H1 (cell line): ENCODE data around the gene EEF2. TPM values are rescaled to one million over a fixed set of nuclear protein-coding genes. Genes with fewer than 3 reads are reported as not detected.

Experiments
- CTCF ChIA-PET: fragments of 300-600 bp; sonication (Branson Sonifier 250); formaldehyde crosslinking; loops from one replicate; lab custom pipeline; 2021; ENCODE audit not compliant: partially characterized antibody; lab: Charles Lee
- POLR2A ChIA-PET: fragments of 300-600 bp; sonication (Branson Sonifier 250); formaldehyde crosslinking; loops from one replicate; lab custom pipeline; 2021; ENCODE audit warnings: inconsistent platforms; ENCODE audit not compliant: partially characterized antibody; lab: Charles Lee
- DNase-seq, 2 experiments: peaks; one replicate each; pipeline versions ENCODE4 v3.0.0 to v3.0.0-alpha.2; 2010 to 2022; ENCODE audit warnings: low spot score in 2 of 2, low read depth in 1 of 2, mixed read lengths in 1 of 2
- FAIRE-seq: peaks from 2 replicates; lab custom pipeline; 2011; peaks lifted over from hg19 to GRCh38; lab: Jason Lieb, UNC
- H2AFZ ChIP-seq: 2 replicates; pipeline ENCODE4 v1.8.1; 2012; ENCODE audit warnings: low read length, inconsistent platforms
- H2AK5ac ChIP-seq: 2 replicates; pipeline ENCODE4 v1.6.1; 2013; ENCODE audit warnings: low read depth, low read length
- H2BK120ac ChIP-seq: replicated peaks from 2 replicates; pipeline ENCODE3; 2013; ENCODE audit warnings: low read depth, low read length, inconsistent platforms
- H2BK12ac ChIP-seq: 2 replicates; pipeline ENCODE4 v1.6.1; 2013; ENCODE audit warnings: low read depth, low read length
- H2BK15ac ChIP-seq: 2 replicates; pipeline ENCODE4 v1.6.1; 2013; ENCODE audit warnings: low read length
- H2BK20ac ChIP-seq: 2 replicates; pipeline ENCODE4 v1.6.1; 2013; ENCODE audit warnings: low read length
- H2BK5ac ChIP-seq: 2 replicates; pipeline ENCODE4 v1.6.1; 2013; ENCODE audit warnings: low read depth, low read length
- H3K14ac ChIP-seq: 2 replicates; pipeline ENCODE4 v1.6.1; 2013; ENCODE audit warnings: inconsistent platforms; ENCODE audit not compliant: insufficient read length
- H3K18ac ChIP-seq: 2 replicates; pipeline ENCODE4 v1.6.1; 2013; ENCODE audit warnings: low read length; ENCODE audit errors: extremely low read depth
- H3K23ac ChIP-seq: 2 replicates; pipeline ENCODE4 v1.6.1; 2013; ENCODE audit warnings: inconsistent platforms; ENCODE audit not compliant: insufficient read length
- H3K23me2 ChIP-seq: 2 replicates; pipeline ENCODE4 v1.6.1; 2013; ENCODE audit warnings: low read depth, low read length
- H3K27ac ChIP-seq: 2 replicates; pipeline ENCODE4 v1.6.1; 2011; ENCODE audit warnings: low read depth, low read length, inconsistent platforms
- H3K27me3 ChIP-seq, 4 experiments: replicated peaks in 1 of 4; 1 replicate in 1 of 4; 2 replicates in 3 of 4; pipeline versions ENCODE4 v1.6.1 to v1.8.1; 2011 to 2013; ENCODE audit warnings: low read length in 3 of 4, mild to moderate bottlenecking in 3 of 4, inconsistent platforms in 2 of 4, mixed read lengths in 2 of 4, moderate library complexity in 1 of 4; ENCODE audit not compliant: control insufficient read depth in 3 of 4, insufficient read depth in 3 of 4; ENCODE audit errors: extremely low read depth in 1 of 4
- H3K36me3 ChIP-seq, 4 experiments: 2 replicates each; pipeline versions ENCODE4 v1.6.1 to v1.8.1; 2011 to 2013; ENCODE audit warnings: mild to moderate bottlenecking in 4 of 4, low read length in 3 of 4, moderate library complexity in 2 of 4, control low read depth in 1 of 4, inconsistent platforms in 1 of 4; ENCODE audit not compliant: insufficient read depth in 4 of 4, control insufficient read depth in 2 of 4
- H3K4ac ChIP-seq: replicated peaks from 2 replicates; pipeline ENCODE3; 2013; ENCODE audit warnings: low read length, low read depth, mixed read lengths, inconsistent platforms; ENCODE audit not compliant: insufficient read length
- H3K4me1 ChIP-seq, 4 experiments: replicated peaks in 1 of 4; 1 replicate in 1 of 4; 2 replicates in 3 of 4; pipeline versions ENCODE4 v1.6.1 to v1.8.1; 2011 to 2013; ENCODE audit warnings: low read length in 3 of 4, inconsistent platforms in 2 of 4, mixed read lengths in 1 of 4; ENCODE audit not compliant: insufficient read depth in 4 of 4, control insufficient read depth in 3 of 4
- H3K4me2 ChIP-seq, 2 experiments: 2 replicates each; pipeline versions ENCODE4 v1.6.1 to v1.8.1; 2011 to 2013; ENCODE audit warnings: low read depth in 2 of 2, low read length in 2 of 2, control low read depth in 1 of 2, inconsistent platforms in 1 of 2, mild to moderate bottlenecking in 1 of 2; ENCODE audit not compliant: insufficient read depth in 1 of 2
- H3K4me3 ChIP-seq, 4 experiments: fragments of 200-600, 300-600 bp in 1 of 4; sonication (generic), shearing (Covaris generic), sonication (Bioruptor Twin) in 1 of 4; 2 replicates each; pipeline versions ENCODE4 v1.5.1 to v1.8.1; 2011 to 2016; ENCODE audit warnings: low read length in 4 of 4, low read depth in 3 of 4, control low read depth in 2 of 4, inconsistent platforms in 2 of 4, mild to moderate bottlenecking in 2 of 4, mixed read lengths in 1 of 4, moderate library complexity in 1 of 4; ENCODE audit not compliant: insufficient read depth in 2 of 4; ENCODE audit errors: extremely low read depth in 1 of 4
- H3K56ac ChIP-seq: replicated peaks from 2 replicates; pipeline ENCODE3; 2013; ENCODE audit warnings: low read depth, mild to moderate bottlenecking, mixed read lengths, low read length, inconsistent platforms; ENCODE audit not compliant: insufficient read length
- H3K79me1 ChIP-seq: 2 replicates; pipeline ENCODE4 v1.6.1; 2013; ENCODE audit warnings: low read depth, low read length, control low read depth
- H3K79me2 ChIP-seq, 2 experiments: 2 replicates each; pipeline versions ENCODE4 v1.6.1 to v1.8.1; 2012 to 2013; ENCODE audit warnings: low read length in 2 of 2, mild to moderate bottlenecking in 2 of 2, inconsistent platforms in 1 of 2; ENCODE audit not compliant: insufficient read depth in 2 of 2, control insufficient read depth in 1 of 2
- H3K9ac ChIP-seq, 4 experiments: replicated peaks in 1 of 4; 1 replicate in 1 of 4; 2 replicates in 3 of 4; pipeline versions ENCODE4 v1.6.1 to v1.8.1; 2011 to 2013; ENCODE audit warnings: low read depth in 3 of 4, low read length in 3 of 4, control low read depth in 2 of 4, mild to moderate bottlenecking in 2 of 4, moderate library complexity in 2 of 4, inconsistent platforms in 1 of 4; ENCODE audit errors: extremely low read depth in 1 of 4
- H3K9me3 ChIP-seq, 2 experiments: 2 replicates each; pipeline versions ENCODE4 v1.6.1 to v1.8.1; 2012 to 2013; ENCODE audit warnings: mild to moderate bottlenecking in 2 of 2, moderate library complexity in 2 of 2, control low read depth in 1 of 2, inconsistent platforms in 1 of 2, low read depth in 1 of 2, low read length in 1 of 2, mixed read lengths in 1 of 2; ENCODE audit not compliant: insufficient read depth in 2 of 2
- H4K20me1 ChIP-seq, 2 experiments: replicated peaks in 1 of 2; 2 replicates each; pipeline versions ENCODE3 to v1.8.1; 2011 to 2013; ENCODE audit warnings: inconsistent platforms in 2 of 2, low read length in 2 of 2, mild to moderate bottlenecking in 1 of 2; ENCODE audit not compliant: insufficient read depth in 2 of 2, control insufficient read depth in 1 of 2
- H4K5ac ChIP-seq: 2 replicates; pipeline ENCODE4 v1.6.1; 2013; ENCODE audit warnings: low read length, low read depth, mixed read lengths, inconsistent platforms; ENCODE audit not compliant: insufficient read length
- H4K8ac ChIP-seq: 2 replicates; pipeline ENCODE4 v1.8.0; 2013; ENCODE audit warnings: mild to moderate bottlenecking, moderate library complexity, low read length, inconsistent platforms; ENCODE audit not compliant: insufficient read depth; ENCODE audit errors: extremely low read depth
- H4K91ac ChIP-seq: replicated peaks from 2 replicates; pipeline ENCODE3; 2013; ENCODE audit warnings: low read length, mixed read lengths, inconsistent platforms; ENCODE audit not compliant: insufficient read length
- BCL11A ChIP-seq, 2 experiments: IDR thresholded peaks; one replicate each; pipeline ENCODE4 v1.6.1; 2011; ENCODE audit warnings: low read depth in 2 of 2, low read length in 2 of 2, mild to moderate bottlenecking in 2 of 2
- EP300 ChIP-seq, 2 experiments: IDR thresholded peaks; 1 replicate in 1 of 2; 2 replicates in 1 of 2; pipeline ENCODE4 v1.6.1; 2011 to 2012; ENCODE audit warnings: low read depth in 2 of 2, low read length in 2 of 2, mild to moderate bottlenecking in 2 of 2, borderline replicate concordance in 1 of 2, inconsistent platforms in 1 of 2, moderate library complexity in 1 of 2
- JUND ChIP-seq: IDR thresholded peaks from 2 replicates; pipeline ENCODE4 v1.6.1; 2011; ENCODE audit warnings: mild to moderate bottlenecking, improper control_type of control experiment, low read length
- PHF8 ChIP-seq: fragments of 200-600 bp; sonication (generic); conservative IDR thresholded peaks from 2 replicates; pipeline ENCODE4 v1.7.1; 2012; ENCODE audit warnings: low read depth, mild to moderate bottlenecking, inconsistent platforms, low read length, moderate library complexity
- RAD21 ChIP-seq, 2 experiments: IDR thresholded peaks in 1 of 2; conservative IDR thresholded peaks in 1 of 2; 2 replicates each; pipeline ENCODE4 v1.6.1; 2011; ENCODE audit warnings: low read depth in 2 of 2, low read length in 2 of 2, improper control_type of control experiment in 1 of 2, inconsistent platforms in 1 of 2, mild to moderate bottlenecking in 1 of 2, moderate library complexity in 1 of 2
- SAP30 ChIP-seq: fragments of 300-600 bp; sonication (generic); IDR thresholded peaks from 2 replicates; pipeline ENCODE4 v1.7.1; 2012; ENCODE audit warnings: low read length, moderate library complexity, mild to moderate bottlenecking, inconsistent platforms; ENCODE audit not compliant: insufficient read depth, insufficient replicate concordance
- SP4 ChIP-seq: IDR thresholded peaks from 2 replicates; pipeline ENCODE4 v1.6.1; 2012; ENCODE audit warnings: low read length, inconsistent platforms
- SRF ChIP-seq: IDR thresholded peaks from 2 replicates; pipeline ENCODE4 v1.6.1; 2011; ENCODE audit warnings: mild to moderate bottlenecking, low read depth, low read length, moderate library complexity
- TAF7 ChIP-seq: optimal IDR thresholded peaks from 2 replicates; pipeline ENCODE3; 2011; ENCODE audit warnings: low read depth, mild to moderate bottlenecking, inconsistent platforms, low read length, moderate library complexity, borderline replicate concordance
- TEAD4 ChIP-seq: IDR thresholded peaks from 2 replicates; pipeline ENCODE4 v1.6.1; 2012; ENCODE audit warnings: low read depth, low read length, inconsistent platforms, mixed read lengths
- WGBS, 2 experiments: shearing (Covaris generic) in 1 of 2; methylation state at CpG; one replicate each; pipeline versions ENCODE4 v1.1.6 to v1.1.7; 2013 to 2015; ENCODE audit warnings: low lambda C conversion rate in 2 of 2, mixed read lengths in 2 of 2, inconsistent platforms in 1 of 2, low coverage in 1 of 2, missing lambda C conversion rate in 1 of 2; ENCODE audit not compliant: insufficient replicate concordance in 2 of 2, insufficient coverage in 1 of 2, insufficient read length in 1 of 2; ENCODE audit errors: extremely low coverage in 1 of 2, missing lambda C conversion rate in 1 of 2; 5-methylcytosine and 5-hydroxymethylcytosine counted together
- polyA plus RNA-seq, 7 experiments: library from polyadenylated mRNA; depleted of rRNA in 3 of 7; stranded (reverse) in 5 of 7; unstranded in 2 of 7; fragments of >200 nt in 5 of 7; fragments of 200-250 nt in 2 of 7; gene quantifications; 1 replicate in 5 of 7; 2 replicates in 1 of 7; 4 replicates in 1 of 7; pipeline versions ENCODE4 v1.2.1 to v1.2.3, GENCODE V29; 2011 to 2013; ENCODE audit warnings: missing spikeins in 2 of 7, mixed read lengths in 2 of 7
- total RNA-seq: library from RNA; stranded (reverse); fragmentation: NEBNext Ultra II Directional; extraction: Animal tissue kit (Norgen Biotek cat#: 25700); gene quantifications from 2 replicates; pipeline ENCODE4 v1.2.1, GENCODE V29; 2021
- TF ChIP-seq, protein P1 (sequence below): IDR thresholded peaks from 2 replicates; pipeline ENCODE4 v1.6.1; 2012; ENCODE audit warnings: inconsistent platforms

The EEF2 gene
- total and polyA plus RNA-seq, 2 of the 8 experiments (the other 6 are each of a cell fraction or from before 2014, with no cell fraction given) = 1,554 to 3,380 TPM

DNA sequence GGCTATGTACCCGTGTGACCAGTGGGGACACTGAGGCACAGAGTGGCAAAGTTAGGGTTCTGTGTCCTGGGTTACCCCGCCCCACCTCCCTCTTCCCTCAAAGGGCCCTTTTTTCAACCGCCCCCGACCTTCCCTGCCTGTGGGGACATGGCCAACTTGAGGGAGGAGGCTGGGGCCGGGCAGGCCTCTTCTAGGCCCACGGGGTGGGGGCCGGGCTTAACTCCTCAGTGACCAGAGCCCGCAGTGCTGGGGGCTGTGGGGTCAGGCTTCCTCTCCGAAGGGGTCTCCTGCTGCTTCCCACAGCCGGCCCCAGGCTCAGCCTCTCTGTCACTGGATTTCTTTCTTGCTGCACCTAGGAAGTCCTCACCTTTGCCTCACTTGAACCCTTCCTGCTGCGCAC lies 46.2 kb upstream of the EEF2 start:
- Histone ChIP-seq H4K5ac (no peak overlapping the region), H3K36me3 (peaks cover 0 to 47% (median 16%) of the 10 kb centered on the region in 4 experiments; a peak in 5 of 8 replicates), H2BK20ac (no peak overlapping the region), H3K27ac (no peak overlapping the region), H3K18ac (no peak overlapping the region), H3K27me3 (no peaks in the 10 kb centered on the region), H3K4me2 (no peak overlapping the region), H4K20me1 (peaks cover 0 to 14% of the 10 kb centered on the region in 2 experiments), H3K23ac (no peak overlapping the region), H2BK15ac (no peak overlapping the region), H2AFZ (no peak overlapping the region), H4K91ac (no peak overlapping the region), H3K79me1 (0 out of 2 replicates have a peak, but pooled peaks cover 3% of the 10 kb centered on the region), H3K23me2 (peaks cover 6% of the 10 kb centered on the region; the same call in 1 of the 2 replicates), H3K4me3 (no peak overlapping the region), H3K9ac (no peak overlapping the region), H2AK5ac (no peak overlapping the region), H3K79me2 (no peaks in the 10 kb centered on the region), H4K8ac (no peak overlapping the region), H3K4me1 (no peaks in the 10 kb centered on the region), H2BK5ac (no peak overlapping the region), H3K56ac (no peak overlapping the region), H3K4ac (no peak overlapping the region), H3K9me3 (peaks cover 3 to 5% of the 10 kb centered on the region in 2 experiments; a peak in 1 of 4 replicates), H2BK120ac (no peak overlapping the region), H2BK12ac (no peak overlapping the region), H3K14ac (no peak overlapping the region)
- WGBS, 2 experiments = 89% methylated on average over 11 of the region's 11 CpGs; no CpG with 5 or more reads in 1 of the 2 experiments
- ChIA-PET CTCF (interaction anchor here (0.6 to 0.9 kb wide), 2 partner anchors 19 to 251 kb away, joined by 3 read pairs; no protein-coding TSS in a partner anchor), POLR2A (interaction anchor here (1.5 to 3.1 kb wide), 3 partner anchors 10 to 49 kb away, joined by 4 to 19 read pairs (median 11); partner anchors contain the start of gene EEF2)
- DNase-seq = no peak
- no peak for FAIRE-seq
- TF ChIP-seq TEAD4 = no peak
- TF ChIP-seq PHF8 = no peak
- TF ChIP-seq, protein P1, sequence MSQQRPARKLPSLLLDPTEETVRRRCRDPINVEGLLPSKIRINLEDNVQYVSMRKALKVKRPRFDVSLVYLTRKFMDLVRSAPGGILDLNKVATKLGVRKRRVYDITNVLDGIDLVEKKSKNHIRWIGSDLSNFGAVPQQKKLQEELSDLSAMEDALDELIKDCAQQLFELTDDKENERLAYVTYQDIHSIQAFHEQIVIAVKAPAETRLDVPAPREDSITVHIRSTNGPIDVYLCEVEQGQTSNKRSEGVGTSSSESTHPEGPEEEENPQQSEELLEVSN = no peak
- no peak for TF ChIP-seq SP4
- no peak for TF ChIP-seq SRF
- TF ChIP-seq TAF7 = no peak
- no peak for TF ChIP-seq EP300 (IDR thresholded peaks at IDR 0.05; ENCODE audit: borderline replicate concordance in 1 of 2, low read depth in 2 of 2, low read length in 2 of 2)
- no peak for TF ChIP-seq SAP30
- no peak for TF ChIP-seq JUND
- TF ChIP-seq RAD21 (IDR thresholded peaks at IDR 0.05 in 1 of 2, conservative IDR thresholded peaks at IDR 0.05 in 1 of 2; ENCODE audit: low read depth in 2 of 2, low read length in 2 of 2) = no peak
- TF ChIP-seq BCL11A (IDR thresholded peaks at IDR 0.05; ENCODE audit: low read depth in 2 of 2, low read length in 2 of 2) = no peak
